Ramos (cell line): ENCODE results near the gene CBLL1.

Experiments used
- in situ Hi-C: fragments of 300-500 bp; cut with MboI; formaldehyde crosslinking; loops from one replicate; pipeline ENCODE4 v1.14.3; 2022; ENCODE audit warnings: low sequenced_read_pairs; ENCODE audit not compliant: unreplicated experiment

The CBLL1 gene

GRCh38 chr7:107799647-107800264, 55.8 kb downstream of the CBLL1 start:
- in situ Hi-C loops: no loop called here

- in situ Hi-C loops: no loop called here
Measured at GRCh38 chr7:107803009-107803610, 59.2 kb downstream of the CBLL1 start, which contains the start of gene SLC26A3. Gene SLC26A3, minus strand, starts transcription at chr7:107803223. Its CDS starts 8,714 bp downstream, at chr7:107794509.

- in situ Hi-C loops: no loop called here
Measured at GRCh38 chr7:107809179-107809578, 65.2 kb downstream of the CBLL1 start.

- in situ Hi-C loops: no loop called here
Measured at GRCh38 chr7:107810626-107811025, 66.7 kb downstream of the CBLL1 start.
